Activated naive CD4-positive, alpha-beta T cell treated with anti-CD3 and anti-CD28 coated beads, Interleukin-2, amount 10 ng/mL, durations not matched to agents 7 days and 5 days (primary cell): ENCODE measurements around the gene PLXNB3.
"Not testable (repeated sequence)": the region's sequence is repeated elsewhere in the genome, so short reads cannot be mapped to it uniquely, and the experiment has no call there.

Experiments used
- CTCF ChIA-PET: fragments of 350-600 bp; sonication (Branson Sonifier 250); formaldehyde crosslinking; loops from one replicate; lab custom pipeline; 2021; ENCODE audit warnings: antibody characterized with exemption; lab: Charles Lee
- DNase-seq: peaks from one replicate; pipeline ENCODE4 v3.0.0-alpha.2; 2020
- H3K27ac Mint-ChIP-seq: one replicate; pipeline ENCODE4 v1.8.0; 2021; ENCODE audit warnings: mild to moderate bottlenecking, moderate library complexity, mixed read lengths
- H3K27me3 Mint-ChIP-seq: one replicate; pipeline ENCODE4 v1.8.0; 2021; ENCODE audit warnings: mild to moderate bottlenecking, mixed read lengths
- H3K36me3 Mint-ChIP-seq: one replicate; pipeline ENCODE4 v1.8.0; 2021; ENCODE audit warnings: mixed read lengths
- H3K4me1 Mint-ChIP-seq: one replicate; pipeline ENCODE4 v1.8.0; 2021; ENCODE audit warnings: mixed read lengths
- H3K4me3 Mint-ChIP-seq: one replicate; pipeline ENCODE4 v1.8.0; 2021; ENCODE audit warnings: mild to moderate bottlenecking, moderate library complexity, mixed read lengths
- H3K9me3 Mint-ChIP-seq: one replicate; pipeline ENCODE4 v1.8.0; 2021; ENCODE audit warnings: mixed read lengths

PLXNB3 gene

DNA sequence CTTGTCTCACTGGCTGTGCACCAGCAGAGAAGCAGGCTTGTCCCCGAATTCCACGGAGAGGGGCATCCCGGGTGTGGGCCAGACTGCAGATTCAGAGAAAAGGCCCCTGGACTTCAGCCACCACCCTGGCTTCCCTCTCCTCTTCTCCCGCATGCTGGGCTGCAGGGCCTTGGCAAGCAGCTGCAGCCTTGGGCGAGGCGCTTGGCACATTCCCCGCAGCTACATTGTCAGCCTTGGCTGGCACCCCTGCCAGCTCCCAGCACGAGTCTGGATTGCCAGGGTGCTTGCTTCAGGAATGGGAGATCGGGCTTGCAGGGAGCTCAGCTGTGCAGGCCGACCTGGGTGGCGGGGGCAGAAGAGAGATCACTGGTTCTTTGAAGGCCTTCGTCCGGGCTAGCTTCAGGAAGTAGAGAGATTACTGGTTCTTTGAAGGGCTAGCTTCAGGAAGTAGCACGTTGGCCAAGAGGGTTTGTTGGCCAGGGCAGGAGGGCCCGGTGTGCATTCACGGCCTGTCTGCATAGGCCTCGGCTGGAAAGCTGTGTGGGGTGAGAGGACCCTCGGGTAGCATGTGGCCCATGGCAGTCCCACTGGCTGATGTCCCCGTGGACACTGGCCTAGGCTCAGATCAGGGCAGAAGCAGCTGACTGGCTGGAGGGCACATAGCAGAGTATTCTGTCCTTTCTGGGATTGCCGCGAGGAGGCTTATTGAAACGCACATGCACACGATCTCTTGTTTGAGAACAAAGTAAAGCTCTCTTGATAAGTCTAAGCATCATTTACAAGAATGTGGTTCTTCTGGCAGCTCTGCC lies 36.7 kb upstream of the PLXNB3 start:
- peak overlapping the region; percentile 67 for H3K4me3 Mint-ChIP-seq
- CTCF ChIA-PET = no interaction called here
- no peak for DNase-seq
- H3K36me3 Mint-ChIP-seq = peaks cover 26% of the 10 kb centered on the region
- no peaks in the 10 kb centered on the region for H3K27me3 Mint-ChIP-seq
- peaks cover 9% of the 10 kb centered on the region for H3K9me3 Mint-ChIP-seq
- H3K4me1 Mint-ChIP-seq = peaks cover 41% of the 10 kb centered on the region
- peak overlapping the region; percentile 76 for H3K27ac Mint-ChIP-seq

DNA sequence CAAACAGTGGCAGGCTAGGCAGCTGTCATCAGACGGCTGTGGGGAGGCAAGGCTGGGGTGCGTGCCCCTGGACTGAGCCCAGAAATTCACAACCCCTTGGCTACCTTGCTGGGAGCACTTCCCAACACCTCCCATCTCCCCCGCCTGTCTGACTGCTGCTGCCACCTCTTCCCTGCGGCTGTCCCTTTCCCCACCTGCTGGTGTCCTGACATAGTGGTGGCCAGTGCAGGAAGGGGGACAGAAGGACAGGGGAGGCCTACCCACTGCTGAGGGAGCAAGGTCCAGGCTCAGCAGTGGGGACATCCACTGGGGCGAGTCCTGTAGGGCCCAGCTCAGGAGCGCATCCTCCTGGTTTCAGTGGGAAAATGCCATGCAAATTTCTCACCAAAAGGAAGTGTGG lies 36.0 kb upstream of the PLXNB3 start:
- Mint-ChIP-seq H3K36me3 (peaks cover 24% of the 10 kb centered on the region), H3K27me3 (no peaks in the 10 kb centered on the region), H3K27ac (no peak overlapping the region), H3K9me3 (peaks cover 9% of the 10 kb centered on the region), H3K4me3 (peak overlapping the region; percentile 33), H3K4me1 (peaks cover 36% of the 10 kb centered on the region)
- CTCF ChIA-PET = no interaction called here
- no peak for DNase-seq

DNA sequence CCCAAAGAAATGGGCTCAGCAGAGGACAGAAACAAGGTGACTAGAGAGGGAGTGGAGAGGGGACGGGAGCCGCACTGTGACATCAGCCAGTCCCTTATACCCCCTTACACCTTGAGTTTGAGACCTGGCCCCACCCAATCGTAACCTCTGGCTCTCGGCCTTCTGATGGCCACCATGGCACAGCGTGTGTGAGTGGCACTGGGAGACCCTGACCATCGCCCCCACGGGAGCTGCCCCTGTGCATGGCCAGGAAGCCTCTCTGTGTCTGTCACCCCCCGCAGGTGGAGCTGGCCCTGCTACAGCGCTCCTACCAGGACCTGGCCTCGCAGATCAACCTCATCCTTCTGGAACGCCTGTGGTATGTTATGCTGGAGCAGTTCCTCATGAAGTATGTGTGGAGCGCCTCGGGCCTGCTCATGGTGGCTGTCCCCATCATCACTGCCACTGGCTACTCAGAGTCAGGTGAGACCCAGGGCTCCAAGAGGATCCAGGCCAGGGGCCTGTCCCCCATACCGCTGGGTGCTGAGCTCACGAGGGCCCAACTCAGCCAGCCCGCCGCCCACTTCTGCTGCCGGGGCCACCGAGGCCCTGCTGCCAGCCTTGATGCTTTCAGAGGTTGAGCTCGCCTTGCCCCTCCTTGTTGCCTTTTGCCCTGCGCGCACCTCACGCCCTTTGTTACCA lies 35.0 kb upstream of the PLXNB3 start:
- Mint-ChIP-seq H3K27me3 (no peaks in the 10 kb centered on the region), H3K36me3 (peaks cover 27% of the 10 kb centered on the region), H3K9me3 (peaks cover 9% of the 10 kb centered on the region), H3K4me1 (peaks cover 36% of the 10 kb centered on the region), H3K4me3 (no peak overlapping the region), H3K27ac (no peak overlapping the region)
- CTCF ChIA-PET = no interaction called here
- no peak for DNase-seq

DNA sequence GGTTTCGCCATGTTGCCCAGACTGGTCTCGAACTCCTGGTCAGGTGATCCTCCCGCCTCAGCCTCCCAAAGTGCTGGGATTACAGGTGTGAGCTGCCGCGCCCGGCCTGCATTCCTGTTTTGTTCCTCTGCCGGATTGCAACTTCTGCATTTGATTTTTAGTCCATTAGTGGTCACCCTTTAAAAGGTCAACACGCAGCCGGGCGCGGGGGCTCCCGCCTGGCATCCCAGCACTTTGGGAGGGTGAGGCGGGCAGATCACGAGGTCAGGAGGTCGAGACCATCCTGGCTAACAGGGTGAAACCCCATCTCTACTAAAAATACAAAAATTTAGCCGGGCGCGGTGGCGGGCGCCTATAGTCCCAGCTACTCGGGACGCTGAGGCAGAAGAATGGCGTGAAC lies 33.9 kb upstream of the PLXNB3 start:
- H3K27me3 Mint-ChIP-seq, CTCF ChIA-PET, DNase-seq, H3K4me3 Mint-ChIP-seq, H3K27ac Mint-ChIP-seq: not testable (repeated sequence)
- H3K4me1 Mint-ChIP-seq = peaks cover 40% of the 10 kb centered on the region
- H3K9me3 Mint-ChIP-seq = peaks cover 12% of the 10 kb centered on the region
- H3K36me3 Mint-ChIP-seq = peaks cover 34% of the 10 kb centered on the region

DNA sequence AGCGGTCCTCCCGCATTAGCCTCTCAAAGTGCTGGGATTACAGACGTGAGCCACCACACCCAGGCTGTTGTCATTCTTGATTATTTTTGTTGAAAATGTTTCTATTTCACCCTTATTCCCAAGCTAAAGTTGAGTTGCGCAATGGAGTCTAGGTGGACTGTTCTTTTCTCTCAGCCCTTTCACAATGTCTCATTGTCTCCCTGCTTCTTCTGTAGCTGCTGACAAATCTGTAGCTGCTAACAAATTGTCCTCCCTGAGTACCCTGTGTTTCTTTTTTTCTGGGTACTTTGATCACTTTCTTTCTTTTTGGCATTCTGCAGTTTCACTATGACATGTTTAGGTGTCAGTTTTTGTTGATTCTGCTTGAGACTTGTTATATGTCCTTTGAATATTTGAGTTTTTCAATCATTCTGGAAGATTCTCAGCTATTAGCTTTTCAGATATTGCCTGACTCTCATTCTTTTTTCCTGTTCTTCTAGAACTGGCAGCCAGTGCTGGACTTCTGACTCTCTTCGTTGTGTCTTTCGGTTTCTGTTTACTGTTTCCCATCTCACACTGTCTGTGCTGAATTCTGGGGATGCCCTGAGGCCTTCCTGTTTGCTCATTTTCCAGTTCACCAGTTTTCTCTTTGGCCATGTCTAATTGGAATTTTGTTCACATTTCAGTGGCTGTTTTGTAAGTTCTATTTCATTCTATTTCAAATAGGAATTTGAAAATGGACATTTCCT lies 32.8 kb upstream of the PLXNB3 start:
- H3K4me3 Mint-ChIP-seq = no peak overlapping the region
- peaks cover 36% of the 10 kb centered on the region for H3K36me3 Mint-ChIP-seq
- H3K27me3 Mint-ChIP-seq = no peaks in the 10 kb centered on the region
- CTCF ChIA-PET = no interaction called here
- DNase-seq = no peak
- H3K9me3 Mint-ChIP-seq = peaks cover 12% of the 10 kb centered on the region
- peaks cover 44% of the 10 kb centered on the region for H3K4me1 Mint-ChIP-seq
- H3K27ac Mint-ChIP-seq = peak overlapping the region; percentile 82

DNA sequence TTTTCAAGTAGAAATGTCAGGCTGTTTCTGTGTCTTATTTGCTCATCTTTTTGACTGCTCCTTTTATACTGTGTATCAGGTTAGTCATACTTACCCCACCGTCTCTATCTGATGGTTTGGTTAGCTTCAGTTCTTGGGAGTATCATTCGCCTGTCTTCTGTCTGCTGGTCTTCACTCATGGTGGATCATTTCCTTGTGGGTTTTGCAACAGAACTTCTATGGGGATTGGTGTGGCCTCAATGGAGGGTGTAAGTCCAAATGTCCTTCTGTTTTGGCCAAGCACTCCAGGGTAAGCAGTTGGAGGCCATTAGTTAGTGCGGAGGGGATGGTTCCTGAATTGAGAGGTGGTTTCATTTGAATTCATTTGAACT lies 32.2 kb upstream of the PLXNB3 start:
- peaks cover 40% of the 10 kb centered on the region for H3K36me3 Mint-ChIP-seq
- H3K27me3 Mint-ChIP-seq = no peaks in the 10 kb centered on the region
- CTCF ChIA-PET = no interaction called here
- peaks cover 12% of the 10 kb centered on the region for H3K9me3 Mint-ChIP-seq
- no peak overlapping the region for H3K4me3 Mint-ChIP-seq
- DNase-seq = no peak
- peaks cover 41% of the 10 kb centered on the region for H3K4me1 Mint-ChIP-seq
- H3K27ac Mint-ChIP-seq = peak overlapping the region; percentile 44

DNA sequence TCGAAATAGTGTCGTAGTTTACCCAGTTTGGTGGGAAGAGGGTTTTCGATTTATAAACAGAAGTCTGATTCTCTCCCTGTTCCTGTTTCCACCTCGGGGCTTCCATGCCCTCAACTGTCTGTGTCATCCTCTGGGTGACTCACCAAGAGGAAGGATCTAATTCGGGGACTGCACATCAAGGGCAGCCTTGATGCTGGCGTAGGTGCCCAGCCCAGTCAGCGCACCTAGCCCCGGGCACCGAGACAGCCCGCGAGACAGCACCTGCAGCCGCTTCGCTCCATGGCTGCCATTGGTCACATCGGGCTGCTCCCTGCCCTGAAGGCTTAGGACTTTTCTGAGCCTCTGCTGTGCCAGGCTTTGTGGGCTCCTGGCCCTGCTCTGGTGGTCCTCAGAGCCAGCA lies 31.6 kb upstream of the PLXNB3 start:
- Mint-ChIP-seq H3K9me3 (peaks cover 12% of the 10 kb centered on the region), H3K27me3 (no peaks in the 10 kb centered on the region), H3K36me3 (peaks cover 40% of the 10 kb centered on the region), H3K4me3 (no peak overlapping the region), H3K27ac (peak overlapping the region; percentile 49), H3K4me1 (peaks cover 35% of the 10 kb centered on the region)
- CTCF ChIA-PET = no interaction called here
- no peak for DNase-seq

DNA sequence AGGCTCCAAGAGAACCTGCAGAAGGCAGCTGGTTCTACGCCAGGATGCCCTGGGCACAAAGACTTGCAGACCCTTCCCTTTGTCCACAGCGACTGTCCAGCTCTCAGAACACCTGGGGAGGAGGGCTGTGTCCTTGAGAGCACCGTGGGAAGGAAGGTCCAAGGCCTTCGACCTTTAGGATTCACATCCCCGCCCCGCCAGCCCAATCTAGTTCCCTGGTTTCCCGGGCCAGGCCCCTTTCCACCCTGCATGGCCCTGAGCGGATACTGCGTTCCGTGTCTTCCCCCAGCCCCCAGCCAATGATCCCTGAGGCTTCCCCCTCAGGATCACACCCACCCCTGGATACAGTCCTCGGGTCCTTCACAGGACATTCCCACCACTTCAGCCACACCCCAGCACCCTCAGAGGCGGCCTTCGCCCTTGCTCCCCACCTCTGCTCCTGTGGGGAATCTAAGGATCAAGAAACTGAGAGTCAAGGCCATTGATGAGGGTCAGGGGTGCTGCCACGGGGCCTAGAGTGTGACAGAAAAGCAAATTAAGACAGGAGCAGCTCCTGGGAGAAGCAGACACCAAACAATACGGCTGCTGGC lies 30.3 kb upstream of the PLXNB3 start:
- no peak overlapping the region for H3K27ac Mint-ChIP-seq
- CTCF ChIA-PET = no interaction called here

DNA sequence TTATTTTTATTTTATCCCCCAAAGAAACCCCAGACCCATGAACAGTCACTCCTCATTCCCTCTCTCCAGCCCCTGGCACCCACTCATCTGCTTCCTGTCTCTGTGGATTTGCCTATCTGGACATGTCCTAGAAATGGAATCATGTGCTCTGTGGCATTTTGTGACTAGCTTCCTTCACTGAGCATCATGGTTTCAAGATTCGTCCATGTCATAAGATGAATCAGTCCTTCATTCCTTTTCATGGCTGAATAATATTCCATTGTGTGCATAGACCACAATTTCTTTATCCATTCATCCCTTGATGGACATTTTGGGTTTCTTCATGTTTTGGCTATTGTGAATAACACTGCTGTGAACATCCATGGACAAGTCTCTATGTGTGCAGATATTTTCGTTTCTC lies 29.2 kb upstream of the PLXNB3 start:
- no peak overlapping the region for H3K4me3 Mint-ChIP-seq
- peaks cover 12% of the 10 kb centered on the region for H3K9me3 Mint-ChIP-seq
- CTCF ChIA-PET = no interaction called here
- peak overlapping the region; percentile 31 for H3K27ac Mint-ChIP-seq
- DNase-seq = no peak
- H3K4me1 Mint-ChIP-seq = peaks cover 35% of the 10 kb centered on the region
- no peaks in the 10 kb centered on the region for H3K27me3 Mint-ChIP-seq
- peaks cover 34% of the 10 kb centered on the region for H3K36me3 Mint-ChIP-seq

More for the DNA sequence above, 30.3 kb upstream of the PLXNB3 start:
- Mint-ChIP-seq H3K36me3 (peaks cover 38% of the 10 kb centered on the region), H3K4me3 (no peak overlapping the region), H3K9me3 (peaks cover 12% of the 10 kb centered on the region), H3K27me3 (no peaks in the 10 kb centered on the region), H3K4me1 (peaks cover 27% of the 10 kb centered on the region)
- DNase-seq = no peak

DNA sequence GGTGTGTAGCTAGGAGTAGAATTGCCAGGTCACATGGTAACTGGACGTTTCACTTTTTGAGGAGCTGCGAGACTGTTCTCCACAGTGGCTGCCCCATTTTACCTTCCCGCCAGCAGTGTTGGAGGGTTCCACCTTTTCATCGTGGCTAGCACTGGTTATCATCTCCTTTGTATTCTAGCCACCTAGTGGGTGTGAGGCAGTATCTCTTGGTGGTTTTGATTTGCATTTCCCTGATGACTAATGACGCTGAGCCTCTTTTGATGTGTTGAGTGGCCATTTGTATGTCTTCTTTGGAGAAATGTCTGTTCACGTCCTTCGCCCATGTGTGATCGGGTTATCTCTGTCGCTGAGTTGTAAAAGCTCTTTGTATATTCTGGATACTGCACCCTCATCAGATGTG lies 28.8 kb upstream of the PLXNB3 start:
- CTCF ChIA-PET = no interaction called here
- peaks cover 36% of the 10 kb centered on the region for H3K36me3 Mint-ChIP-seq
- H3K9me3 Mint-ChIP-seq = peaks cover 12% of the 10 kb centered on the region
- H3K27ac Mint-ChIP-seq = no peak overlapping the region
- H3K4me1 Mint-ChIP-seq = peaks cover 39% of the 10 kb centered on the region
- H3K27me3 Mint-ChIP-seq = no peaks in the 10 kb centered on the region
- no peak overlapping the region for H3K4me3 Mint-ChIP-seq
- no peak for DNase-seq

DNA sequence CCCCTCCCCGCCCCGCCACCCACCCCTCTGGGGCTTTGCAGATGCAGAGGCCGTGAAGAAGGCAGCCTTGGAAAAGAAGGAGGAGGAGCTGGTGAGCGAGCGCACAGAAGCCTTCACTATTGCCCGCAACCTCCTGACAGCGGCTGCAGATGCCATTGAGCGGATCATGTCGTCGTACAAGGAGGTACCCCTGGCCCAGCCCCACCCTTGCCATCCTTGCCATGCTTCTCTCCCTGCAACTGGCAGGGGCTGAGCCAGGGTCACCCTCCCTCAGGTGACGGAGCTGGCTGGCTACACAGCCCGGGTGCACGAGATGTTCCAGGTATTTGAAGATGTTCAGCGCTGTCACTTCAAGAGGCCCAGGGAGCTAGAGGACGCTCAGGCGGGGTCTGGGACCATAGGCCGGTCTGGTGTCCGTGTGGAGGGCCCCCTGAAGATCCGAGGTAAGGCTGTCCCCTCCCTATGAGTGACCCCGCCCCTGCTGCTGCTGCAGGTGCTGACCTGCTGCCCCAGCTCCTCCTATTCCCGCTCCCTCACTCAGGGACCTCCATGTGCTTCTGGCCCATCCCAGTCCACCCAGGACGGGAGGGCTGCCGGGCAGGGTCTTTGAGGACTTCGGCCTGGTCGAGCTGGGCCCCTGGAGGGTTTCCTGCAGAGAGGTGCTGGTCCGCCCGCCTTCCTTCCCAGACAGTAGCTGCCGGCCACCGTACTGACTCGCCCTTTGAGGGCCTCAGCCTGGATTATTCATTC lies 27.8 kb upstream of the PLXNB3 start:
- peak overlapping the region; percentile 17 for H3K27ac Mint-ChIP-seq
- peaks cover 33% of the 10 kb centered on the region for H3K36me3 Mint-ChIP-seq
- CTCF ChIA-PET = interaction anchor here (1.3 kb wide), 1 partner anchor 27 kb away, joined by 3 read pairs; no protein-coding TSS in a partner anchor
- H3K9me3 Mint-ChIP-seq = peaks cover 11% of the 10 kb centered on the region
- DNase-seq = no peak
- H3K4me1 Mint-ChIP-seq = peaks cover 40% of the 10 kb centered on the region
- H3K27me3 Mint-ChIP-seq = no peaks in the 10 kb centered on the region
- no peak overlapping the region for H3K4me3 Mint-ChIP-seq

DNA sequence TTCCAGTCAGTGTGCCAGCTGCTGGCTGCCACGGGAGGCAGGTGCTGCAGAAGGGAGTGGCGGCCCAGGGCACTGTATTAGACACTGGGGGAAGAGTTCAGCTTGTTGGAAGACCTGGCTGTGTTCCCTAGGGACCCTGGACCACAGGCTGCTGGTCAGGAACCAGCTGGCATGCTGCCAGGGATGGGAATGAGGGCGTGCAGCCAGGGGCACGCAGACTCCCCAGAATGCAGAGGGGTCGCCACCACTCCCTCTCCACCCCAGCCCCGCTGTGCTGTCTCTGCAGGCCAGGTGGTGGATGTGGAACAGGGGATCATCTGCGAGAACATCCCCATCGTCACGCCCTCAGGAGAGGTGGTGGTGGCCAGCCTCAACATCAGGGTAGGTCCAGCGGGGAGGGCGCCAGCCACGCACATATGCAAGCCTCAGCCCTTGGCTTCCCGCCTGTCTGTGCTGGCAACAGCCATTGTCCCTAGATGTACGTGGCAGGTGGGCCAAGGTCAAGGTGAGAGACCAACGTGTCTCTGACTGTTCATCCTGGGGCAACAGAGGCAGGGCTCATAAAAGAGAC lies 27.1 kb upstream of the PLXNB3 start:
- peaks cover 26% of the 10 kb centered on the region for H3K36me3 Mint-ChIP-seq
- H3K27ac Mint-ChIP-seq = no peak overlapping the region
- H3K4me3 Mint-ChIP-seq = no peak overlapping the region
- H3K9me3 Mint-ChIP-seq = peaks cover 3% of the 10 kb centered on the region
- CTCF ChIA-PET = interaction anchor here (1.3 kb wide), 1 partner anchor 26 kb away, joined by 3 read pairs; no protein-coding TSS in a partner anchor
- DNase-seq = no peak
- peaks cover 38% of the 10 kb centered on the region for H3K4me1 Mint-ChIP-seq
- no peaks in the 10 kb centered on the region for H3K27me3 Mint-ChIP-seq

DNA sequence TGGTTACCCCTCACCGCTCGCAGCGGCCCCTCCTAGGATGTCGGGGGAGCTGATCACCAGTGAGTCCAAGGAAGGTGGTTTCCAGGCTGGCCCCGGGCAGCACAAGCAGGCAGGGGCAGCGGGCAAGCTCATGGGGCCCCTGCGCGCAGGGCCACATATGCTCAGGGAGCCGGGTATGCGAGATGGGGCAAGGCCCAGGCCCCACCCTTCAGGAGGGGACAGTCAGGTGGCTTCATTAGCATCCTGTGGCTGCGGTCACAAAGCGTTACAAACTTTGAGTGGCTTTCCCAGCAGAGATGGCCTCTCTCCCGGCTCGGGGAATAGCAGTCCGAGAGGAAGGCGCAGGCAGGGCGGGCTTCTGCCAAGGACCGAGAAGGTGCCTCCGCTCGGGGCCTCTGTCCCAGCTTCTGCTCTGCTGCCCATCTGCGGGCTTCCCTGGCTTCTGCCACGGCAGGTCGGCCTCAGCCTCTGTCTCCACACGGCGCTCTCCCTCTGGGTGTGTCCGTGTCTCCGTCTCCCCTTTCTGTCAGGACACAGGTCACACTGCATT lies 25.9 kb upstream of the PLXNB3 start:
- Mint-ChIP-seq H3K27ac (no peak overlapping the region), H3K36me3 (peaks cover 22% of the 10 kb centered on the region), H3K4me3 (no peak overlapping the region), H3K9me3 (peaks cover 3% of the 10 kb centered on the region), H3K4me1 (peaks cover 38% of the 10 kb centered on the region), H3K27me3 (no peaks in the 10 kb centered on the region)
- DNase-seq = no peak
- CTCF ChIA-PET = no interaction called here
